ENCODE results near the gene PHACTR1. TPM values are rescaled to one million over a fixed set of nuclear protein-coding genes. Genes with fewer than 3 reads are reported as not detected.

The PHACTR1 gene
- total RNA-seq, 1 donor from 2014 or later: 8.5 TPM

GRCh38 chr6:13049666-13050254, 333.2 kb downstream of the PHACTR1 start:
- Histone ChIP-seq H3K79me2 (ENCODE audit: insufficient read depth, low read length) (no peaks in the 10 kb centered on the region), H3K9ac (ENCODE audit: low read length) (no peak overlapping the region), H3K4me3 (ENCODE audit: insufficient read depth, low read depth, low read length) (no peak overlapping the region), H3K4me1 (ENCODE audit: insufficient read depth, low read length) (no peaks in the 10 kb centered on the region), H4K20me1 (ENCODE audit: insufficient read depth, low read length) (no peaks in the 10 kb centered on the region), H3K27me3 (ENCODE audit: insufficient read depth, low read length) (no peaks in the 10 kb centered on the region), H3K4me2 (ENCODE audit: low read length) (no peak overlapping the region), H3K9me3 (ENCODE audit: insufficient read depth, low read depth, low read length) (no peaks in the 10 kb centered on the region), H3K36me3 (ENCODE audit: insufficient read depth, low read length) (no peaks in the 10 kb centered on the region), H2AFZ (ENCODE audit: low read depth, low read length) (no peak overlapping the region), H3K27ac (ENCODE audit: low read depth, low read length) (no peak overlapping the region)
- TF ChIP-seq EZH2 (IDR thresholded peaks at IDR 0.05; ENCODE audit: insufficient read depth, low read length) (no peak), CTCF (IDR thresholded peaks at IDR 0.05; ENCODE audit: insufficient read depth, low read depth, low read length) (no peak)
- Mint-ChIP-seq H3K9me3 (ENCODE audit: unreplicated experiment) (peaks cover under 1% of the 10 kb centered on the region), H3K36me3 (ENCODE audit: low read depth, unreplicated experiment) (peaks cover 3% of the 10 kb centered on the region), H3K27ac (ENCODE audit: unreplicated experiment) (no peak overlapping the region), H3K4me1 (ENCODE audit: low read depth, unreplicated experiment) (peaks cover 3% of the 10 kb centered on the region), H3K27me3 (ENCODE audit: low read depth, unreplicated experiment) (no peaks in the 10 kb centered on the region), H3K4me3 (ENCODE audit: unreplicated experiment) (no peak overlapping the region)
- DNase-seq (ENCODE audit: low read depth) (no peak), FAIRE-seq (no peak)

- Histone ChIP-seq H4K20me1 (ENCODE audit: insufficient read depth, low read length) (no peaks in the 10 kb centered on the region), H3K79me2 (ENCODE audit: insufficient read depth, low read length) (no peaks in the 10 kb centered on the region), H3K27ac (ENCODE audit: low read depth, low read length) (no peak overlapping the region), H3K9me3 (ENCODE audit: insufficient read depth, low read depth, low read length) (no peaks in the 10 kb centered on the region), H3K4me2 (ENCODE audit: low read length) (no peak overlapping the region), H3K9ac (ENCODE audit: low read length) (no peak overlapping the region), H2AFZ (ENCODE audit: low read depth, low read length) (no peak overlapping the region), H3K27me3 (ENCODE audit: insufficient read depth, low read length) (no peaks in the 10 kb centered on the region), H3K4me1 (ENCODE audit: insufficient read depth, low read length) (no peaks in the 10 kb centered on the region), H3K4me3 (ENCODE audit: insufficient read depth, low read depth, low read length) (no peak overlapping the region), H3K36me3 (ENCODE audit: insufficient read depth, low read length) (no peaks in the 10 kb centered on the region)
- TF ChIP-seq EZH2 (IDR thresholded peaks at IDR 0.05; ENCODE audit: insufficient read depth, low read length): no peak
- no peak for TF ChIP-seq CTCF (IDR thresholded peaks at IDR 0.05; ENCODE audit: insufficient read depth, low read depth, low read length)
- H3K27me3 Mint-ChIP-seq (ENCODE audit: low read depth, unreplicated experiment): no peaks in the 10 kb centered on the region
- H3K36me3 Mint-ChIP-seq (ENCODE audit: low read depth, unreplicated experiment): peaks cover 2% of the 10 kb centered on the region
- FAIRE-seq: no peak
- no peak overlapping the region for H3K4me3 Mint-ChIP-seq (ENCODE audit: unreplicated experiment)
- no peaks in the 10 kb centered on the region for H3K4me1 Mint-ChIP-seq (ENCODE audit: low read depth, unreplicated experiment)
- peaks cover 2% of the 10 kb centered on the region for H3K9me3 Mint-ChIP-seq (ENCODE audit: unreplicated experiment)
- no peak for DNase-seq (ENCODE audit: low read depth)
- no peak overlapping the region for H3K27ac Mint-ChIP-seq (ENCODE audit: unreplicated experiment)
Measured at GRCh38 chr6:13053006-13053461, 336.5 kb downstream of the PHACTR1 start.

- Histone ChIP-seq H3K27ac (ENCODE audit: low read depth, low read length) (no peak overlapping the region), H2AFZ (ENCODE audit: low read depth, low read length) (no peak overlapping the region), H3K36me3 (ENCODE audit: insufficient read depth, low read length) (no peaks in the 10 kb centered on the region), H3K4me2 (ENCODE audit: low read length) (no peak overlapping the region), H3K79me2 (ENCODE audit: insufficient read depth, low read length) (no peaks in the 10 kb centered on the region), H3K4me1 (ENCODE audit: insufficient read depth, low read length) (no peaks in the 10 kb centered on the region), H3K9me3 (ENCODE audit: insufficient read depth, low read depth, low read length) (peaks cover 2% of the 10 kb centered on the region), H3K27me3 (ENCODE audit: insufficient read depth, low read length) (no peaks in the 10 kb centered on the region), H3K9ac (ENCODE audit: low read length) (no peak overlapping the region), H4K20me1 (ENCODE audit: insufficient read depth, low read length) (no peaks in the 10 kb centered on the region), H3K4me3 (ENCODE audit: insufficient read depth, low read depth, low read length) (no peak overlapping the region)
- TF ChIP-seq EZH2 (IDR thresholded peaks at IDR 0.05; ENCODE audit: insufficient read depth, low read length): no peak
- TF ChIP-seq CTCF (IDR thresholded peaks at IDR 0.05; ENCODE audit: insufficient read depth, low read depth, low read length): no peak
- Mint-ChIP-seq H3K9me3 (ENCODE audit: unreplicated experiment) (peaks cover 2% of the 10 kb centered on the region), H3K27ac (ENCODE audit: unreplicated experiment) (no peak overlapping the region), H3K4me3 (ENCODE audit: unreplicated experiment) (no peak overlapping the region), H3K27me3 (ENCODE audit: low read depth, unreplicated experiment) (no peaks in the 10 kb centered on the region), H3K4me1 (ENCODE audit: low read depth, unreplicated experiment) (no peaks in the 10 kb centered on the region), H3K36me3 (ENCODE audit: low read depth, unreplicated experiment) (peaks cover 2% of the 10 kb centered on the region)
- no peak for FAIRE-seq
- no peak for DNase-seq (ENCODE audit: low read depth)
Measured at GRCh38 chr6:13058051-13058450, 341.5 kb downstream of the PHACTR1 start.

Data from astrocyte (in vitro differentiated cells and primary cell).